H1 (cell line): ENCODE data around the gene NDUFA8. TPM values are rescaled to one million over a fixed set of nuclear protein-coding genes. Genes with fewer than 3 reads are reported as not detected.

Source experiments
- CTCF ChIA-PET: fragments of 300-600 bp; sonication (Branson Sonifier 250); formaldehyde crosslinking; loops from one replicate; lab custom pipeline; 2021; ENCODE audit not compliant: partially characterized antibody; lab: Charles Lee
- POLR2A ChIA-PET: fragments of 300-600 bp; sonication (Branson Sonifier 250); formaldehyde crosslinking; loops from one replicate; lab custom pipeline; 2021; ENCODE audit warnings: inconsistent platforms; ENCODE audit not compliant: partially characterized antibody; lab: Charles Lee
- DNase-seq, 2 experiments: peaks; one replicate each; pipeline versions ENCODE4 v3.0.0 to v3.0.0-alpha.2; 2010 to 2022; ENCODE audit warnings: low spot score in 2 of 2, low read depth in 1 of 2, mixed read lengths in 1 of 2
- FAIRE-seq: peaks from 2 replicates; lab custom pipeline; 2011; peaks lifted over from hg19 to GRCh38; lab: Jason Lieb, UNC
- H2AFZ ChIP-seq: 2 replicates; pipeline ENCODE4 v1.8.1; 2012; ENCODE audit warnings: low read length, inconsistent platforms
- H2AK5ac ChIP-seq: 2 replicates; pipeline ENCODE4 v1.6.1; 2013; ENCODE audit warnings: low read depth, low read length
- H2BK120ac ChIP-seq: replicated peaks from 2 replicates; pipeline ENCODE3; 2013; ENCODE audit warnings: low read depth, low read length, inconsistent platforms
- H2BK12ac ChIP-seq: 2 replicates; pipeline ENCODE4 v1.6.1; 2013; ENCODE audit warnings: low read depth, low read length
- H2BK15ac ChIP-seq: 2 replicates; pipeline ENCODE4 v1.6.1; 2013; ENCODE audit warnings: low read length
- H2BK20ac ChIP-seq: 2 replicates; pipeline ENCODE4 v1.6.1; 2013; ENCODE audit warnings: low read length
- H2BK5ac ChIP-seq: 2 replicates; pipeline ENCODE4 v1.6.1; 2013; ENCODE audit warnings: low read depth, low read length
- H3K14ac ChIP-seq: 2 replicates; pipeline ENCODE4 v1.6.1; 2013; ENCODE audit warnings: inconsistent platforms; ENCODE audit not compliant: insufficient read length
- H3K18ac ChIP-seq: 2 replicates; pipeline ENCODE4 v1.6.1; 2013; ENCODE audit warnings: low read length; ENCODE audit errors: extremely low read depth
- H3K23ac ChIP-seq: 2 replicates; pipeline ENCODE4 v1.6.1; 2013; ENCODE audit warnings: inconsistent platforms; ENCODE audit not compliant: insufficient read length
- H3K23me2 ChIP-seq: 2 replicates; pipeline ENCODE4 v1.6.1; 2013; ENCODE audit warnings: low read depth, low read length
- H3K27ac ChIP-seq: 2 replicates; pipeline ENCODE4 v1.6.1; 2011; ENCODE audit warnings: low read depth, low read length, inconsistent platforms
- H3K27me3 ChIP-seq, 4 experiments: replicated peaks in 1 of 4; 1 replicate in 1 of 4; 2 replicates in 3 of 4; pipeline versions ENCODE4 v1.6.1 to v1.8.1; 2011 to 2013; ENCODE audit warnings: low read length in 3 of 4, mild to moderate bottlenecking in 3 of 4, inconsistent platforms in 2 of 4, mixed read lengths in 2 of 4, moderate library complexity in 1 of 4; ENCODE audit not compliant: control insufficient read depth in 3 of 4, insufficient read depth in 3 of 4; ENCODE audit errors: extremely low read depth in 1 of 4
- H3K36me3 ChIP-seq, 4 experiments: 2 replicates each; pipeline versions ENCODE4 v1.6.1 to v1.8.1; 2011 to 2013; ENCODE audit warnings: mild to moderate bottlenecking in 4 of 4, low read length in 3 of 4, moderate library complexity in 2 of 4, control low read depth in 1 of 4, inconsistent platforms in 1 of 4; ENCODE audit not compliant: insufficient read depth in 4 of 4, control insufficient read depth in 2 of 4
- H3K4ac ChIP-seq: replicated peaks from 2 replicates; pipeline ENCODE3; 2013; ENCODE audit warnings: low read length, low read depth, mixed read lengths, inconsistent platforms; ENCODE audit not compliant: insufficient read length
- H3K4me1 ChIP-seq, 4 experiments: replicated peaks in 1 of 4; 1 replicate in 1 of 4; 2 replicates in 3 of 4; pipeline versions ENCODE4 v1.6.1 to v1.8.1; 2011 to 2013; ENCODE audit warnings: low read length in 3 of 4, inconsistent platforms in 2 of 4, mixed read lengths in 1 of 4; ENCODE audit not compliant: insufficient read depth in 4 of 4, control insufficient read depth in 3 of 4
- H3K4me2 ChIP-seq, 2 experiments: 2 replicates each; pipeline versions ENCODE4 v1.6.1 to v1.8.1; 2011 to 2013; ENCODE audit warnings: low read depth in 2 of 2, low read length in 2 of 2, control low read depth in 1 of 2, inconsistent platforms in 1 of 2, mild to moderate bottlenecking in 1 of 2; ENCODE audit not compliant: insufficient read depth in 1 of 2
- H3K4me3 ChIP-seq, 4 experiments: fragments of 200-600, 300-600 bp in 1 of 4; sonication (generic), shearing (Covaris generic), sonication (Bioruptor Twin) in 1 of 4; 2 replicates each; pipeline versions ENCODE4 v1.5.1 to v1.8.1; 2011 to 2016; ENCODE audit warnings: low read length in 4 of 4, low read depth in 3 of 4, control low read depth in 2 of 4, inconsistent platforms in 2 of 4, mild to moderate bottlenecking in 2 of 4, mixed read lengths in 1 of 4, moderate library complexity in 1 of 4; ENCODE audit not compliant: insufficient read depth in 2 of 4; ENCODE audit errors: extremely low read depth in 1 of 4
- H3K56ac ChIP-seq: replicated peaks from 2 replicates; pipeline ENCODE3; 2013; ENCODE audit warnings: low read depth, mild to moderate bottlenecking, mixed read lengths, low read length, inconsistent platforms; ENCODE audit not compliant: insufficient read length
- H3K79me1 ChIP-seq: 2 replicates; pipeline ENCODE4 v1.6.1; 2013; ENCODE audit warnings: low read depth, low read length, control low read depth
- H3K79me2 ChIP-seq, 2 experiments: 2 replicates each; pipeline versions ENCODE4 v1.6.1 to v1.8.1; 2012 to 2013; ENCODE audit warnings: low read length in 2 of 2, mild to moderate bottlenecking in 2 of 2, inconsistent platforms in 1 of 2; ENCODE audit not compliant: insufficient read depth in 2 of 2, control insufficient read depth in 1 of 2
- H3K9ac ChIP-seq, 4 experiments: replicated peaks in 1 of 4; 1 replicate in 1 of 4; 2 replicates in 3 of 4; pipeline versions ENCODE4 v1.6.1 to v1.8.1; 2011 to 2013; ENCODE audit warnings: low read depth in 3 of 4, low read length in 3 of 4, control low read depth in 2 of 4, mild to moderate bottlenecking in 2 of 4, moderate library complexity in 2 of 4, inconsistent platforms in 1 of 4; ENCODE audit errors: extremely low read depth in 1 of 4
- H3K9me3 ChIP-seq, 2 experiments: 2 replicates each; pipeline versions ENCODE4 v1.6.1 to v1.8.1; 2012 to 2013; ENCODE audit warnings: mild to moderate bottlenecking in 2 of 2, moderate library complexity in 2 of 2, control low read depth in 1 of 2, inconsistent platforms in 1 of 2, low read depth in 1 of 2, low read length in 1 of 2, mixed read lengths in 1 of 2; ENCODE audit not compliant: insufficient read depth in 2 of 2
- H4K20me1 ChIP-seq, 2 experiments: replicated peaks in 1 of 2; 2 replicates each; pipeline versions ENCODE3 to v1.8.1; 2011 to 2013; ENCODE audit warnings: inconsistent platforms in 2 of 2, low read length in 2 of 2, mild to moderate bottlenecking in 1 of 2; ENCODE audit not compliant: insufficient read depth in 2 of 2, control insufficient read depth in 1 of 2
- H4K5ac ChIP-seq: 2 replicates; pipeline ENCODE4 v1.6.1; 2013; ENCODE audit warnings: low read length, low read depth, mixed read lengths, inconsistent platforms; ENCODE audit not compliant: insufficient read length
- H4K8ac ChIP-seq: 2 replicates; pipeline ENCODE4 v1.8.0; 2013; ENCODE audit warnings: mild to moderate bottlenecking, moderate library complexity, low read length, inconsistent platforms; ENCODE audit not compliant: insufficient read depth; ENCODE audit errors: extremely low read depth
- H4K91ac ChIP-seq: replicated peaks from 2 replicates; pipeline ENCODE3; 2013; ENCODE audit warnings: low read length, mixed read lengths, inconsistent platforms; ENCODE audit not compliant: insufficient read length
- CBX5 ChIP-seq: fragments of 300-800, 300-1000 bp; sonication (generic); IDR thresholded peaks from 2 replicates; pipeline ENCODE4 v1.7.1; 2016; ENCODE audit warnings: antibody characterized with exemption, low read length, low read depth
- CBX8 ChIP-seq: fragments of 300-800, 300-1000 bp; sonication (generic); IDR thresholded peaks from 2 replicates; pipeline ENCODE4 v1.7.1; 2016; ENCODE audit warnings: low read depth, low read length, borderline replicate concordance
- CTBP2 ChIP-seq: IDR thresholded peaks from 2 replicates; pipeline ENCODE4 v1.7.0; 2011; ENCODE audit warnings: borderline replicate concordance, mild to moderate bottlenecking, moderate library complexity, mixed read lengths, low read length; ENCODE audit not compliant: insufficient read depth, insufficient read length
- FOSL1 ChIP-seq: IDR thresholded peaks from 2 replicates; pipeline ENCODE4 v1.6.1; 2011; ENCODE audit warnings: mild to moderate bottlenecking, low read depth, low read length, moderate library complexity; ENCODE audit not compliant: insufficient read depth
- GTF2F1 ChIP-seq: IDR thresholded peaks from 2 replicates; pipeline ENCODE4 v1.6.1; 2012; ENCODE audit warnings: low read depth, low read length, improper control_type of control experiment, borderline replicate concordance
- MAFK ChIP-seq: IDR thresholded peaks from 2 replicates; pipeline ENCODE4 v1.6.1; 2012; ENCODE audit warnings: low read depth, mild to moderate bottlenecking, improper control_type of control experiment, low read length
- NANOG ChIP-seq: IDR thresholded peaks from 2 replicates; pipeline ENCODE4 v1.6.1; 2011; ENCODE audit warnings: low read length, low read depth, mild to moderate bottlenecking, inconsistent platforms; ENCODE audit not compliant: insufficient read depth, poor library complexity, severe bottlenecking
- PHF8 ChIP-seq: fragments of 200-600 bp; sonication (generic); conservative IDR thresholded peaks from 2 replicates; pipeline ENCODE4 v1.7.1; 2012; ENCODE audit warnings: low read depth, mild to moderate bottlenecking, inconsistent platforms, low read length, moderate library complexity
- POU5F1 ChIP-seq: IDR thresholded peaks from 2 replicates; pipeline ENCODE4 v1.6.1; 2011; ENCODE audit warnings: low read depth, mild to moderate bottlenecking, low read length, moderate library complexity
- RBBP5 ChIP-seq: IDR thresholded peaks from 2 replicates; pipeline ENCODE4 v1.7.1; 2012; ENCODE audit warnings: low read depth, mild to moderate bottlenecking, inconsistent platforms, low read length, moderate library complexity, borderline replicate concordance
- RFX5 ChIP-seq: IDR thresholded peaks from 2 replicates; pipeline ENCODE4 v1.6.1; 2011; ENCODE audit warnings: low read depth, low read length, improper control_type of control experiment, borderline replicate concordance
- SRF ChIP-seq: IDR thresholded peaks from 2 replicates; pipeline ENCODE4 v1.6.1; 2011; ENCODE audit warnings: mild to moderate bottlenecking, low read depth, low read length, moderate library complexity
- WGBS, 2 experiments: shearing (Covaris generic) in 1 of 2; methylation state at CpG; one replicate each; pipeline versions ENCODE4 v1.1.6 to v1.1.7; 2013 to 2015; ENCODE audit warnings: low lambda C conversion rate in 2 of 2, mixed read lengths in 2 of 2, inconsistent platforms in 1 of 2, low coverage in 1 of 2, missing lambda C conversion rate in 1 of 2; ENCODE audit not compliant: insufficient replicate concordance in 2 of 2, insufficient coverage in 1 of 2, insufficient read length in 1 of 2; ENCODE audit errors: extremely low coverage in 1 of 2, missing lambda C conversion rate in 1 of 2; 5-methylcytosine and 5-hydroxymethylcytosine counted together
- polyA plus RNA-seq, 7 experiments: library from polyadenylated mRNA; depleted of rRNA in 3 of 7; stranded (reverse) in 5 of 7; unstranded in 2 of 7; fragments of >200 nt in 5 of 7; fragments of 200-250 nt in 2 of 7; gene quantifications; 1 replicate in 5 of 7; 2 replicates in 1 of 7; 4 replicates in 1 of 7; pipeline versions ENCODE4 v1.2.1 to v1.2.3, GENCODE V29; 2011 to 2013; ENCODE audit warnings: missing spikeins in 2 of 7, mixed read lengths in 2 of 7
- total RNA-seq: library from RNA; stranded (reverse); fragmentation: NEBNext Ultra II Directional; extraction: Animal tissue kit (Norgen Biotek cat#: 25700); gene quantifications from 2 replicates; pipeline ENCODE4 v1.2.1, GENCODE V29; 2021
- TF ChIP-seq, protein P1 (sequence below): IDR thresholded peaks from 2 replicates; pipeline ENCODE4 v1.6.1; 2012; ENCODE audit warnings: inconsistent platforms

Gene NDUFA8
- total and polyA plus RNA-seq, 2 of the 8 experiments (the other 6 are each of a cell fraction or from before 2014, with no cell fraction given): 61.0 to 73.8 TPM

DNA sequence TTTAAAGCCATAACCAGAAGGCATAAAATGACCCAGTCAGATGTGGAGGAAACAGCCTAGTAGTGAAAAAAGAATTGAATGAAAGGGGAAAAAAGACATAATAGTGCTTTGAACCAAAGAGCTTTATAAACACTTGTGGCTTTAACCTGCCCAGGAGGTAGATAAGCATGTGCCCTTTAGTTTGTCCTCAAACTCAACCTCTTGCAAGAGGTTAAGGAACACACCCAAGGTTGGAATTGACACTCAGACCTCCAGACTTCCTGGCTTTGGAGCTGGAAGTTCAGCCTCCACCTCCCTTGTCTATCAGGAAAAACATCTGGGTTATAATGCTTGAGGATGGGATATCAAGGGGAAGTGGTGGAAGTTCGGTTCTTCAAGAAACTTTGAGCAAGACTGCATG lies 16.3 kb downstream of the NDUFA8 start:
- 75% methylated on average over 1 of the region's 1 CpG; no CpG with 5 or more reads in 1 of the 2 experiments for WGBS, 2 experiments
- Histone ChIP-seq H3K23me2 (no peaks in the 10 kb centered on the region), H3K79me2 (no peaks in the 10 kb centered on the region), H4K5ac (no peak overlapping the region), H2BK5ac (no peak overlapping the region), H3K18ac (no peak overlapping the region), H3K4me3 (no peak overlapping the region), H3K4me1 (peaks cover 0 to 4% (median 0%) of the 10 kb centered on the region in 4 experiments; a peak in 1 of 7 replicates), H3K27ac (no peak overlapping the region), H2BK20ac (no peak overlapping the region), H3K79me1 (no peaks in the 10 kb centered on the region)
- no peak for TF ChIP-seq CBX5
- no peak for TF ChIP-seq SRF
- no peak for TF ChIP-seq GTF2F1
- TF ChIP-seq POU5F1: no peak
- TF ChIP-seq PHF8: no peak
- TF ChIP-seq NANOG: no peak
- no peak for TF ChIP-seq RBBP5
- TF ChIP-seq CTBP2: no peak
- TF ChIP-seq, protein P1, sequence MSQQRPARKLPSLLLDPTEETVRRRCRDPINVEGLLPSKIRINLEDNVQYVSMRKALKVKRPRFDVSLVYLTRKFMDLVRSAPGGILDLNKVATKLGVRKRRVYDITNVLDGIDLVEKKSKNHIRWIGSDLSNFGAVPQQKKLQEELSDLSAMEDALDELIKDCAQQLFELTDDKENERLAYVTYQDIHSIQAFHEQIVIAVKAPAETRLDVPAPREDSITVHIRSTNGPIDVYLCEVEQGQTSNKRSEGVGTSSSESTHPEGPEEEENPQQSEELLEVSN: no peak
- TF ChIP-seq FOSL1: no peak
- no peak for TF ChIP-seq RFX5
- no peak for TF ChIP-seq MAFK
- no peak for TF ChIP-seq CBX8
- TF ChIP-seq, all 59 proteins: peak for 0
- H4K8ac ChIP-seq: no peak overlapping the region
- no peak overlapping the region for H3K56ac ChIP-seq
- no peak overlapping the region for H3K4me2 ChIP-seq
- H3K27me3 ChIP-seq: no peaks in the 10 kb centered on the region
- POLR2A ChIA-PET: interaction anchor here (2.1 kb wide), 1 partner anchor 9 kb away, joined by 4 read pairs; no protein-coding TSS in a partner anchor
- CTCF ChIA-PET: interaction anchor here (1.0 to 7.6 kb wide), 7 partner anchors 9 to 44 kb away, joined by 5 to 78 read pairs (median 6); no protein-coding TSS in a partner anchor
- no peak overlapping the region for H3K4ac ChIP-seq
- H2BK120ac ChIP-seq: no peak overlapping the region
- no peak overlapping the region for H2BK15ac ChIP-seq
- no peak overlapping the region for H2BK12ac ChIP-seq
- H2AFZ ChIP-seq: no peak overlapping the region
- DNase-seq (no peak), FAIRE-seq (no peak)
- H3K9me3 ChIP-seq: no peaks in the 10 kb centered on the region
- H4K91ac ChIP-seq: no peak overlapping the region
- peaks cover 4 to 38% (median 14%) of the 10 kb centered on the region in 4 experiments; a peak in 7 of 8 replicates for H3K36me3 ChIP-seq
- no peak overlapping the region for H2AK5ac ChIP-seq
- no peak overlapping the region for H3K9ac ChIP-seq
- peaks cover 0 to 2% of the 10 kb centered on the region in 2 experiments for H4K20me1 ChIP-seq
- no peak overlapping the region for H3K14ac ChIP-seq
- no peak overlapping the region for H3K23ac ChIP-seq
